KMS-11 (cell line): ENCODE results near the gene DLST.

Experiments
- H2AFZ ChIP-seq: fragments of 200-600 bp; sonication (generic); 2 replicates; pipeline ENCODE4 v1.6.1; 2016; ENCODE audit warnings: antibody characterized with exemption, mixed run types, low read depth
- H3K27ac ChIP-seq: fragments of 200-600 bp; sonication (generic); 2 replicates; pipeline ENCODE4 v1.6.1; 2016; ENCODE audit warnings: mild to moderate bottlenecking, mixed run types
- H3K27me3 ChIP-seq: fragments of 200-600 bp; sonication (generic); 2 replicates; pipeline ENCODE4 v1.6.1; 2017; ENCODE audit warnings: mild to moderate bottlenecking, low read depth, mixed run types, moderate library complexity; ENCODE audit not compliant: insufficient read depth
- H3K36me3 ChIP-seq: fragments of 200-600 bp; sonication (generic); 2 replicates; pipeline ENCODE4 v1.6.1; 2017; ENCODE audit warnings: mild to moderate bottlenecking, mixed run types; ENCODE audit not compliant: insufficient read depth
- H3K4me1 ChIP-seq: fragments of 200-600 bp; sonication (generic); 2 replicates; pipeline ENCODE4 v1.6.1; 2016; ENCODE audit warnings: mild to moderate bottlenecking, low read depth, mixed run types; ENCODE audit not compliant: poor library complexity, severe bottlenecking
- H3K4me2 ChIP-seq: fragments of 200-600 bp; sonication (generic); 2 replicates; pipeline ENCODE4 v1.7.0; 2016; ENCODE audit warnings: mild to moderate bottlenecking, mixed run types
- H3K4me3 ChIP-seq: fragments of 200-600 bp; sonication (generic); IDR thresholded peaks from 2 replicates; pipeline ENCODE4 v1.6.1; 2017; ENCODE audit warnings: low read depth, low read length, mixed read lengths; ENCODE audit not compliant: insufficient read depth
- H3K79me2 ChIP-seq: fragments of 200-600 bp; sonication (generic); 2 replicates; pipeline ENCODE4 v1.6.1; 2016; ENCODE audit warnings: low read depth, mixed run types; ENCODE audit not compliant: insufficient read depth
- H3K9ac ChIP-seq: fragments of 200-600 bp; sonication (generic); 2 replicates; pipeline ENCODE4 v1.6.1; 2016; ENCODE audit warnings: mild to moderate bottlenecking, mixed run types
- H4K20me1 ChIP-seq: fragments of 200-600 bp; sonication (generic); 2 replicates; pipeline ENCODE4 v1.6.1; 2016; ENCODE audit warnings: mild to moderate bottlenecking, mixed run types; ENCODE audit not compliant: insufficient read depth
- TF ChIP-seq, protein P1 (sequence below): fragments of 200-600 bp; sonication (generic); conservative IDR thresholded peaks from 2 replicates; pipeline ENCODE4 v1.6.1; 2017; ENCODE audit warnings: low read depth, mild to moderate bottlenecking, antibody characterized with exemption, low read length, moderate library complexity, mixed read lengths

Gene DLST

GRCh38 chr14:74952180-74952665 lies 70.5 kb downstream of the DLST start:
- TF ChIP-seq, protein P1, sequence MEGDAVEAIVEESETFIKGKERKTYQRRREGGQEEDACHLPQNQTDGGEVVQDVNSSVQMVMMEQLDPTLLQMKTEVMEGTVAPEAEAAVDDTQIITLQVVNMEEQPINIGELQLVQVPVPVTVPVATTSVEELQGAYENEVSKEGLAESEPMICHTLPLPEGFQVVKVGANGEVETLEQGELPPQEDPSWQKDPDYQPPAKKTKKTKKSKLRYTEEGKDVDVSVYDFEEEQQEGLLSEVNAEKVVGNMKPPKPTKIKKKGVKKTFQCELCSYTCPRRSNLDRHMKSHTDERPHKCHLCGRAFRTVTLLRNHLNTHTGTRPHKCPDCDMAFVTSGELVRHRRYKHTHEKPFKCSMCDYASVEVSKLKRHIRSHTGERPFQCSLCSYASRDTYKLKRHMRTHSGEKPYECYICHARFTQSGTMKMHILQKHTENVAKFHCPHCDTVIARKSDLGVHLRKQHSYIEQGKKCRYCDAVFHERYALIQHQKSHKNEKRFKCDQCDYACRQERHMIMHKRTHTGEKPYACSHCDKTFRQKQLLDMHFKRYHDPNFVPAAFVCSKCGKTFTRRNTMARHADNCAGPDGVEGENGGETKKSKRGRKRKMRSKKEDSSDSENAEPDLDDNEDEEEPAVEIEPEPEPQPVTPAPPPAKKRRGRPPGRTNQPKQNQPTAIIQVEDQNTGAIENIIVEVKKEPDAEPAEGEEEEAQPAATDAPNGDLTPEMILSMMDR: no peak
- Histone ChIP-seq H3K4me1 (no peaks in the 10 kb centered on the region), H3K79me2 (no peaks in the 10 kb centered on the region), H3K27ac (no peak overlapping the region), H3K27me3 (no peaks in the 10 kb centered on the region), H3K36me3 (no peaks in the 10 kb centered on the region), H4K20me1 (no peaks in the 10 kb centered on the region), H3K4me3 (no peak overlapping the region), H2AFZ (no peak overlapping the region), H3K4me2 (no peak overlapping the region), H3K9ac (no peak overlapping the region)

- H3K4me2 ChIP-seq: no peak overlapping the region
- no peak overlapping the region for H3K9ac ChIP-seq
- no peaks in the 10 kb centered on the region for H4K20me1 ChIP-seq
- H3K27ac ChIP-seq: no peak overlapping the region
- H2AFZ ChIP-seq: no peak overlapping the region
- no peaks in the 10 kb centered on the region for H3K36me3 ChIP-seq
- no peak overlapping the region for H3K4me3 ChIP-seq
- TF ChIP-seq, protein P1: no peak
- no peaks in the 10 kb centered on the region for H3K4me1 ChIP-seq
- no peaks in the 10 kb centered on the region for H3K79me2 ChIP-seq
- H3K27me3 ChIP-seq: no peaks in the 10 kb centered on the region
Observed at GRCh38 chr14:74952697-74953484, 71.2 kb downstream of the DLST start.
